HepG2 (cell line): ENCODE measurements around the gene HNF1B. TPM values are rescaled to one million over a fixed set of nuclear protein-coding genes. Genes with fewer than 3 reads are reported as not detected.

ENCODE experiments used
- BHLHE40 ChIP-seq: IDR thresholded peaks from 2 replicates; pipeline ENCODE4 v1.6.1; 2011; ENCODE audit warnings: low read length, improper control_type of control experiment
- HNF4A ChIP-seq: sonication (generic); formaldehyde crosslinking; IDR thresholded peaks from 2 replicates; pipeline ENCODE4 v1.4.0; 2020; ENCODE audit warnings: missing genetic modification reagents
- HOXA9 ChIP-seq: sonication (generic); formaldehyde crosslinking; IDR thresholded peaks from 2 replicates; pipeline ENCODE4 v1.8.1; 2022; ENCODE audit warnings: missing genetic modification reagents, mild to moderate bottlenecking, moderate library complexity, borderline replicate concordance
- LCORL ChIP-seq, 2 experiments: fragments of 450-650 bp in 1 of 2; sonication (generic) in 1 of 2; formaldehyde crosslinking in 1 of 2; IDR thresholded peaks; 2 replicates each; pipeline versions ENCODE4 v1.5.0 to v1.6.1; 2017 to 2020; ENCODE audit warnings: antibody characterized with exemption in 1 of 2, missing genetic modification reagents in 1 of 2
- MED1 ChIP-seq: sonication (generic); formaldehyde crosslinking; IDR thresholded peaks from 2 replicates; pipeline ENCODE4 v1.4.0; 2020; ENCODE audit warnings: missing genetic modification reagents
- NR2C2 ChIP-seq: sonication (generic); formaldehyde crosslinking; IDR thresholded peaks from 2 replicates; pipeline ENCODE4 v1.4.0; 2020; ENCODE audit warnings: missing genetic modification reagents, mild to moderate bottlenecking, moderate library complexity, borderline replicate concordance
- SALL2 ChIP-seq: sonication (generic); formaldehyde crosslinking; IDR thresholded peaks from 2 replicates; pipeline ENCODE4 v1.8.1; 2023; ENCODE audit warnings: mild to moderate bottlenecking, missing genetic modification reagents, inconsistent platforms
- SIN3A ChIP-seq: IDR thresholded peaks from 2 replicates; pipeline ENCODE4 v1.6.1; 2011; ENCODE audit warnings: low read depth, mild to moderate bottlenecking, control low read depth, low read length, borderline replicate concordance
- SMAD9 ChIP-seq: sonication (generic); formaldehyde crosslinking; IDR thresholded peaks from 2 replicates; pipeline ENCODE4 v1.5.1; 2020; ENCODE audit warnings: mild to moderate bottlenecking, missing genetic modification reagents
- ZBTB38 ChIP-seq: sonication (generic); formaldehyde crosslinking; IDR thresholded peaks from 2 replicates; pipeline ENCODE4 v1.5.1; 2020; ENCODE audit warnings: mild to moderate bottlenecking, missing genetic modification reagents
- ZMYM2 ChIP-seq: sonication (generic); formaldehyde crosslinking; IDR thresholded peaks from 2 replicates; pipeline ENCODE4 v1.8.0; 2022; ENCODE audit warnings: mild to moderate bottlenecking, missing genetic modification reagents
- ZNF224 ChIP-seq: sonication (generic); formaldehyde crosslinking; IDR thresholded peaks from 2 replicates; pipeline ENCODE4 v1.5.0; 2020; ENCODE audit warnings: mild to moderate bottlenecking, missing genetic modification reagents
- ZNF337 ChIP-seq: sonication (generic); formaldehyde crosslinking; IDR thresholded peaks from 2 replicates; pipeline ENCODE4 v1.5.1; 2020; ENCODE audit warnings: missing genetic modification reagents, low read depth, mild to moderate bottlenecking, borderline replicate concordance
- ZNF451 ChIP-seq: sonication (generic); formaldehyde crosslinking; IDR thresholded peaks from 2 replicates; pipeline ENCODE4 v1.5.0; 2020; ENCODE audit warnings: mild to moderate bottlenecking, missing genetic modification reagents
- ZNF546 ChIP-seq: sonication (generic); formaldehyde crosslinking; conservative IDR thresholded peaks from 2 replicates; pipeline ENCODE4 v1.8.1; 2023; ENCODE audit warnings: mild to moderate bottlenecking, missing genetic modification reagents
- ZNF552 ChIP-seq: sonication (generic); formaldehyde crosslinking; IDR thresholded peaks from 2 replicates; pipeline ENCODE4 v1.9.0; 2022; ENCODE audit warnings: missing genetic modification reagents, mild to moderate bottlenecking, borderline replicate concordance
- ZNF766 ChIP-seq: sonication (generic); formaldehyde crosslinking; IDR thresholded peaks from 2 replicates; pipeline ENCODE4 v1.5.0; 2020; ENCODE audit warnings: missing genetic modification reagents, borderline replicate concordance
- ZNF841 ChIP-seq: sonication (generic); formaldehyde crosslinking; IDR thresholded peaks from 2 replicates; pipeline ENCODE4 v1.8.1; 2023; ENCODE audit warnings: missing genetic modification reagents, borderline replicate concordance
- ZNF878 ChIP-seq: sonication (generic); formaldehyde crosslinking; IDR thresholded peaks from 2 replicates; pipeline ENCODE4 v1.8.1; 2023; ENCODE audit warnings: mild to moderate bottlenecking, missing genetic modification reagents, moderate library complexity
- polyA plus RNA-seq, 8 experiments: library from polyadenylated mRNA; depleted of rRNA in 3 of 8; stranded (reverse) in 7 of 8; unstranded in 1 of 8; fragments of >200 nt; fragmentation: Illumina TruSeq in 4 of 8; extraction: Trizol in 4 of 8; gene quantifications; 2 replicates each; pipeline versions ENCODE4 v1.2.1 to v1.2.3, GENCODE V29; 2011 to 2016; ENCODE audit warnings: low read depth in 4 of 8, missing spikeins in 1 of 8, mixed read lengths in 1 of 8; ENCODE audit not compliant: insufficient read depth in 1 of 8
- total RNA-seq, 5 experiments: library from RNA; depleted of rRNA; stranded (reverse); fragments of >200 nt; fragmentation: Illumina TruSeq; extraction: Trizol; gene quantifications; 2 replicates each; pipeline ENCODE4 v1.2.3, GENCODE V29; 2016; ENCODE audit warnings: low read depth in 1 of 5
- TF ChIP-seq, protein P1 (sequence below): sonication (generic); formaldehyde crosslinking; IDR thresholded peaks from 2 replicates; pipeline ENCODE4 v1.5.0; 2020; ENCODE audit warnings: mild to moderate bottlenecking, missing genetic modification reagents
- TF ChIP-seq, protein P2 (sequence below): sonication (generic); formaldehyde crosslinking; IDR thresholded peaks from 2 replicates; pipeline ENCODE4 v1.4.0; 2020; ENCODE audit warnings: missing genetic modification reagents
- TF ChIP-seq, protein P3 (sequence below): sonication (generic); formaldehyde crosslinking; IDR thresholded peaks from 2 replicates; pipeline ENCODE4 v1.4.0; 2020; ENCODE audit warnings: mild to moderate bottlenecking, missing genetic modification reagents
- TF ChIP-seq, protein P4 (sequence below): conservative IDR thresholded peaks from 2 replicates; pipeline ENCODE4 v1.6.1; 2018; ENCODE audit warnings: missing genetic modification reagents

HNF1B gene
- total and polyA plus RNA-seq, 2 of the 13 experiments (the other 11 are each of a cell fraction or from before 2014, with no cell fraction given), result 1.9 to 5.3 TPM

DNA sequence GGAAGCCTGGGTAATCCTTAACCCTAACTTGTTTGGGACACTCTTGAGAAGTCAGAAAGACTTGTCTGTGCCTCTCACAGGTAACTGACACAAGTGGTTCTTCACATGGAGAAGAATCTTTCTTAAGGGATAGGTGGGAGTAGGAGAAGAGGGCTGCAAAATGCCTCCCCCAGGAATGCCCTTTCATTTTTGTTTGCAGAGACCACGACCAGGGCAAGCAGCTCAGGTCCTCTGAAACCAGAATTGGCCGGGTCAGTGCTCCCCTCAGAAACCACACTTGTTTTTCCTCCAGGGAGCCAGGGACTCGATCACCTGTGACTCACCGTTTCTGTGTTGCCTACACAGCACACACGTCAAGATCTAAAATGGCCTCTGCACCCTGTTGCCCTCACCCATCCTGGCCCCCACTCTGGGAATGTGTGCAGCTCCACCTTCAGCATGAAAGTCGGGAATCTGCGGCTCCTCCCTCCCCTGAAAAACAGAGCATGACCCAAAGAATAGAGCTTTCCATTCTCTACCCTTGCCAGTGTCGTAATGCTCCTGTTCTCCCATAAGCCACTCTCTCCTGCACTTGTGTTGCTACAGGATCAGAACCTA is 36.1 kb downstream of the HNF1B start (continued):
- no peak for TF ChIP-seq ZNF546 (CRISPR knock-in tag)
- peak; percentile 83 for TF ChIP-seq MED1 (CRISPR knock-in tag)
- no peak for TF ChIP-seq ZNF451 (CRISPR knock-in tag)
- peak; percentile 59; the same call in 1 of the 2 replicates for TF ChIP-seq ZMYM2
- TF ChIP-seq HOXA9, result no peak
- TF ChIP-seq NR2C2 (CRISPR knock-in tag), result no peak; the same call in 1 of the 2 replicates
- no peak for TF ChIP-seq ZNF766 (CRISPR knock-in tag)
- TF ChIP-seq SALL2, result no peak
- TF ChIP-seq SMAD9 (CRISPR knock-in tag), result no peak
- TF ChIP-seq SIN3A, result no peak
- TF ChIP-seq ZNF224, result no peak
- TF ChIP-seq, protein P1, sequence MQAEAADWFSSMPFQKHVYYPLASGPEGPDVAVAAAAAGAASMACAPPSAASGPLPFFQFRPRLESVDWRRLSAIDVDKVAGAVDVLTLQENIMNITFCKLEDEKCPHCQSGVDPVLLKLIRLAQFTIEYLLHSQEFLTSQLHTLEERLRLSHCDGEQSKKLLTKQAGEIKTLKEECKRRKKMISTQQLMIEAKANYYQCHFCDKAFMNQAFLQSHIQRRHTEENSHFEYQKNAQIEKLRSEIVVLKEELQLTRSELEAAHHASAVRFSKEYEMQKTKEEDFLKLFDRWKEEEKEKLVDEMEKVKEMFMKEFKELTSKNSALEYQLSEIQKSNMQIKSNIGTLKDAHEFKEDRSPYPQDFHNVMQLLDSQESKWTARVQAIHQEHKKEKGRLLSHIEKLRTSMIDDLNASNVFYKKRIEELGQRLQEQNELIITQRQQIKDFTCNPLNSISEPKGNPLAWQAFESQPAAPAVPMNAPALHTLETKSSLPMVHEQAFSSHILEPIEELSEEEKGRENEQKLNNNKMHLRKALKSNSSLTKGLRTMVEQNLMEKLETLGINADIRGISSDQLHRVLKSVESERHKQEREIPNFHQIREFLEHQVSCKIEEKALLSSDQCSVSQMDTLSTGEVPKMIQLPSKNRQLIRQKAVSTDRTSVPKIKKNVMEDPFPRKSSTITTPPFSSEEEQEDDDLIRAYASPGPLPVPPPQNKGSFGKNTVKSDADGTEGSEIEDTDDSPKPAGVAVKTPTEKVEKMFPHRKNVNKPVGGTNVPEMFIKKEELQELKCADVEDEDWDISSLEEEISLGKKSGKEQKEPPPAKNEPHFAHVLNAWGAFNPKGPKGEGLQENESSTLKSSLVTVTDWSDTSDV (CRISPR knock-in tag), result no peak
- no peak for TF ChIP-seq ZNF841 (CRISPR knock-in tag)
- TF ChIP-seq ZBTB38 (CRISPR knock-in tag), result peak; percentile 44; the same call in 1 of the 2 replicates
- peak; percentile 75; the same call in 1 of the 2 replicates for TF ChIP-seq ZNF878 (CRISPR knock-in tag)
- TF ChIP-seq, protein P2, sequence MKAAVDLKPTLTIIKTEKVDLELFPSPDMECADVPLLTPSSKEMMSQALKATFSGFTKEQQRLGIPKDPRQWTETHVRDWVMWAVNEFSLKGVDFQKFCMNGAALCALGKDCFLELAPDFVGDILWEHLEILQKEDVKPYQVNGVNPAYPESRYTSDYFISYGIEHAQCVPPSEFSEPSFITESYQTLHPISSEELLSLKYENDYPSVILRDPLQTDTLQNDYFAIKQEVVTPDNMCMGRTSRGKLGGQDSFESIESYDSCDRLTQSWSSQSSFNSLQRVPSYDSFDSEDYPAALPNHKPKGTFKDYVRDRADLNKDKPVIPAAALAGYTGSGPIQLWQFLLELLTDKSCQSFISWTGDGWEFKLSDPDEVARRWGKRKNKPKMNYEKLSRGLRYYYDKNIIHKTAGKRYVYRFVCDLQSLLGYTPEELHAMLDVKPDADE (CRISPR knock-in tag), result no peak
- TF ChIP-seq, protein P3, sequence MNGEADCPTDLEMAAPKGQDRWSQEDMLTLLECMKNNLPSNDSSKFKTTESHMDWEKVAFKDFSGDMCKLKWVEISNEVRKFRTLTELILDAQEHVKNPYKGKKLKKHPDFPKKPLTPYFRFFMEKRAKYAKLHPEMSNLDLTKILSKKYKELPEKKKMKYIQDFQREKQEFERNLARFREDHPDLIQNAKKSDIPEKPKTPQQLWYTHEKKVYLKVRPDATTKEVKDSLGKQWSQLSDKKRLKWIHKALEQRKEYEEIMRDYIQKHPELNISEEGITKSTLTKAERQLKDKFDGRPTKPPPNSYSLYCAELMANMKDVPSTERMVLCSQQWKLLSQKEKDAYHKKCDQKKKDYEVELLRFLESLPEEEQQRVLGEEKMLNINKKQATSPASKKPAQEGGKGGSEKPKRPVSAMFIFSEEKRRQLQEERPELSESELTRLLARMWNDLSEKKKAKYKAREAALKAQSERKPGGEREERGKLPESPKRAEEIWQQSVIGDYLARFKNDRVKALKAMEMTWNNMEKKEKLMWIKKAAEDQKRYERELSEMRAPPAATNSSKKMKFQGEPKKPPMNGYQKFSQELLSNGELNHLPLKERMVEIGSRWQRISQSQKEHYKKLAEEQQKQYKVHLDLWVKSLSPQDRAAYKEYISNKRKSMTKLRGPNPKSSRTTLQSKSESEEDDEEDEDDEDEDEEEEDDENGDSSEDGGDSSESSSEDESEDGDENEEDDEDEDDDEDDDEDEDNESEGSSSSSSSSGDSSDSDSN (CRISPR knock-in tag), result peak; percentile 53
- no peak for TF ChIP-seq BHLHE40
- TF ChIP-seq, protein P4, sequence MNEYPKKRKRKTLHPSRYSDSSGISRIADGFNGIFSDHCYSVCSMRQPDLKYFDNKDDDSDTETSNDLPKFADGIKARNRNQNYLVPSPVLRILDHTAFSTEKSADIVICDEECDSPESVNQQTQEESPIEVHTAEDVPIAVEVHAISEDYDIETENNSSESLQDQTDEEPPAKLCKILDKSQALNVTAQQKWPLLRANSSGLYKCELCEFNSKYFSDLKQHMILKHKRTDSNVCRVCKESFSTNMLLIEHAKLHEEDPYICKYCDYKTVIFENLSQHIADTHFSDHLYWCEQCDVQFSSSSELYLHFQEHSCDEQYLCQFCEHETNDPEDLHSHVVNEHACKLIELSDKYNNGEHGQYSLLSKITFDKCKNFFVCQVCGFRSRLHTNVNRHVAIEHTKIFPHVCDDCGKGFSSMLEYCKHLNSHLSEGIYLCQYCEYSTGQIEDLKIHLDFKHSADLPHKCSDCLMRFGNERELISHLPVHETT (CRISPR knock-in tag), result no peak
- TF ChIP-seq ZNF337 (CRISPR knock-in tag), result no peak
- no peak for TF ChIP-seq LCORL (IDR thresholded peaks at IDR 0.05)
- peak; percentile 83; the same call in 1 of the 2 replicates for TF ChIP-seq LCORL (CRISPR knock-in tag; IDR thresholded peaks at IDR 0.05)
- peak; percentile 72 for TF ChIP-seq HNF4A
- TF ChIP-seq ZNF552, result no peak
